Heart left ventricle (tissue), 16 donors: Measurements from ENCODE around the gene MYL2. TPM values are rescaled to one million over a fixed set of nuclear protein-coding genes. Genes with fewer than 3 reads are reported as not detected.

Experiments
- ATAC-seq, 4 donors: fragments of 200-7000 bp; cut with Tn5 transposase; one replicate each; pipeline ENCODE4 v1.9.1; 2020 to 2022; ENCODE audit warnings: moderate library complexity in 4 of 4, mild to moderate bottlenecking in 3 of 4, moderate number of reproducible peaks in 1 of 4
- DNase-seq, 5 donors: peaks; one replicate each; pipeline ENCODE4 v3.0.0-alpha.2; 2020
- H3K27ac ChIP-seq, 12 donors: fragments of 200-600 bp; sonication (generic) in 4 of 12; one replicate each; pipeline versions ENCODE4 v1.5.0 to v1.8.0; 2016 to 2022; ENCODE audit warnings: mild to moderate bottlenecking in 2 of 12
- H3K27me3 ChIP-seq, 9 donors: fragments of 200-600 bp; sonication (generic) in 2 of 9; one replicate each; pipeline versions ENCODE4 v1.5.1 to v1.8.0; 2016 to 2022; ENCODE audit warnings: mild to moderate bottlenecking in 3 of 9
- H3K36me3 ChIP-seq, 9 donors: fragments of 200-600 bp; sonication (generic) in 2 of 9; one replicate each; pipeline versions ENCODE4 v1.5.0 to v1.8.0; 2018 to 2022; ENCODE audit warnings: mild to moderate bottlenecking in 2 of 9
- H3K4me1 ChIP-seq, 12 donors: fragments of 200-600 bp; sonication (generic) in 4 of 12; one replicate each; pipeline versions ENCODE4 v1.5.0 to v1.8.0; 2016 to 2022; ENCODE audit warnings: mild to moderate bottlenecking in 3 of 12
- H3K4me3 ChIP-seq, 12 donors: fragments of 200-600 bp; sonication (generic) in 4 of 12; one replicate each; pipeline versions ENCODE4 v1.5.0 to v1.8.0; 2017 to 2022; ENCODE audit warnings: mild to moderate bottlenecking in 9 of 12, moderate library complexity in 4 of 12
- H3K9me3 ChIP-seq, 12 donors: fragments of 200-600 bp; sonication (generic) in 4 of 12; one replicate each; pipeline versions ENCODE4 v1.5.0 to v1.8.0; 2016 to 2022; ENCODE audit warnings: mild to moderate bottlenecking in 1 of 12
- POLR2A ChIP-seq, 2 donors: fragments of 450-650 bp; IDR thresholded peaks; one replicate each; pipeline ENCODE4 v1.6.1; 2017; ENCODE audit warnings: antibody characterized with exemption in 2 of 2, mild to moderate bottlenecking in 2 of 2, moderate library complexity in 2 of 2
- WGBS, 4 donors: extraction: QIAGEN DNeasy Blood & Tissue Kit in 2 of 4; methylation state at CpG; one replicate each; pipeline versions ENCODE4 v1.1.5 to v1.1.7; 2013 to 2018; 5-methylcytosine and 5-hydroxymethylcytosine counted together
- intact Hi-C, 10 donors: fragments of 100-400 bp; cut with DNase I; formaldehyde crosslinking; loops; one replicate each; pipeline versions ENCODE4 v1.11.1 to v1.14.2; 2022
- polyA plus RNA-seq, 2 donors: library from polyadenylated mRNA; stranded (reverse); fragments of 200-250 nt; gene quantifications; one replicate each; pipeline ENCODE4 v1.2.3, GENCODE V29; 2013
- total RNA-seq, 9 donors: library from RNA; depleted of rRNA in 2 of 9; stranded (reverse); fragments of >200 nt in 2 of 9; fragmentation: NEBNext Ultra II Directional in 3 of 9; extraction: Animal tissue kit (Norgen Biotek cat#: 25700) in 3 of 9; gene quantifications; one replicate each; pipeline versions ENCODE4 v1.1.0 to v1.2.4, GENCODE V29; 2016 to 2023
- TF ChIP-seq, protein P1 (sequence below), 12 donors: fragments of 200-600 bp; sonication (generic) in 4 of 12; IDR thresholded peaks; one replicate each; pipeline versions ENCODE4 v1.5.0 to v1.8.0; 2018 to 2022; ENCODE audit warnings: antibody characterized with exemption in 12 of 12, mild to moderate bottlenecking in 5 of 12
- donor health status: ischemic (EF 13 %, LVEDD 7.1; RV severe dilation, severe dysfunction).
- donor health status: healthy with polysubstance abuse.
- donor health status: DM: no; HTN: yes; CAD: no.
- donor health status: DM: no; HTN: no; CAD: no.
- donor health status: ischemic (EF 25% LVEDD 6.9; RV normal size, moderate dysfunction).
- donor health status: ischemic (EF 25% LVEDD 5.7; RV mildly dilated, moderate dysfunction).
- donor health status: healthy.
- donor health status: DM: yes; HTN: yes; CAD: no.
- donor health status: ischemic (EF 35%, LVEDD 5.7; RV mildly dilated, moderate dysfunction).
- donor health status: nonischemic (EF 11% LVEDD 7.7; RV severe dilation, severe dysfunction).
- donor health status: DM: yes; HTN: yes; CAD: no.
- donor health status: PGD.
- donor health status: ischemic (EF 29% LVEDD 5.4; RV normal size, mild dysfunction).
- donor health status: nonischemic (EF 23%, LVEDD 6.1; RV moderate dilation, normal function).

The MYL2 gene
- total and polyA plus RNA-seq, 11 donors, result 9,599 to 55,783 (median 25,284) TPM

DNA sequence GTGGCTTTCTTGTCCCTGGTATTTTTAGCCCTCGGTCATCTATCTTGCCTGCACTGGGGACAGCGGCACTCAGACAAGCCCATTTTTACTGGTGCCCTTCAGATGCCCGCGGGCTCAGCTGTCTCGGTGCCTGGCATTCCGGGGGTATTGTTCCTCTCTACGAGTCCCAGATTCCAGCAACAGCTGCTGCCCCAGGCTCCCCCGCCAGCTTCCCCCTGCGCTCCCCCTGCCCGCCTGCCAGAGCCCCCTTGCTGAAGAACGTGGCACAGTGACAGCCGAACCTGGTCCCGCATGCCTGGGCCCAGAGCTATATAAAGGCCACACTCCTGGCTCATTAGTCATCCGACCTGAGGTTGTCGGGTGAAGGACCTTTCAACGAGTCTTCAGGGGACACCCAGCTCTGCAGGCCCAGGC is 10.9 kb upstream of the MYL2 start:
- Histone ChIP-seq H3K27ac (peak overlapping the region; percentile 56 to 95 (median 86)), H3K4me3 (no peak overlapping the region), H3K27me3 (peaks cover 0 to 10% (median 2%) of the 10 kb centered on the region in 9 donors), H3K9me3 (no peaks in the 10 kb centered on the region), H3K36me3 (no peaks in the 10 kb centered on the region), H3K4me1 (peaks cover 0 to 33% (median 6%) of the 10 kb centered on the region in 12 donors)
- ATAC-seq (peak; percentile 82 to 92 (median 86)), DNase-seq (peak; percentile 85 to 93 (median 87))
- no peak for TF ChIP-seq POLR2A (IDR thresholded peaks at IDR 0.05)
- TF ChIP-seq, protein P1, sequence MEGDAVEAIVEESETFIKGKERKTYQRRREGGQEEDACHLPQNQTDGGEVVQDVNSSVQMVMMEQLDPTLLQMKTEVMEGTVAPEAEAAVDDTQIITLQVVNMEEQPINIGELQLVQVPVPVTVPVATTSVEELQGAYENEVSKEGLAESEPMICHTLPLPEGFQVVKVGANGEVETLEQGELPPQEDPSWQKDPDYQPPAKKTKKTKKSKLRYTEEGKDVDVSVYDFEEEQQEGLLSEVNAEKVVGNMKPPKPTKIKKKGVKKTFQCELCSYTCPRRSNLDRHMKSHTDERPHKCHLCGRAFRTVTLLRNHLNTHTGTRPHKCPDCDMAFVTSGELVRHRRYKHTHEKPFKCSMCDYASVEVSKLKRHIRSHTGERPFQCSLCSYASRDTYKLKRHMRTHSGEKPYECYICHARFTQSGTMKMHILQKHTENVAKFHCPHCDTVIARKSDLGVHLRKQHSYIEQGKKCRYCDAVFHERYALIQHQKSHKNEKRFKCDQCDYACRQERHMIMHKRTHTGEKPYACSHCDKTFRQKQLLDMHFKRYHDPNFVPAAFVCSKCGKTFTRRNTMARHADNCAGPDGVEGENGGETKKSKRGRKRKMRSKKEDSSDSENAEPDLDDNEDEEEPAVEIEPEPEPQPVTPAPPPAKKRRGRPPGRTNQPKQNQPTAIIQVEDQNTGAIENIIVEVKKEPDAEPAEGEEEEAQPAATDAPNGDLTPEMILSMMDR (IDR thresholded peaks at IDR 0.05), result no peak
- WGBS, 4 donors, result 22 to 56% (median 30%) methylated on average over 10 to 16 of the region's 16 CpGs
- intact Hi-C loops, result loop anchor here in 2 of 10 donors (10.0 kb wide), 2 partner anchors 63 to 243 kb away; no protein-coding TSS in a partner anchor

DNA sequence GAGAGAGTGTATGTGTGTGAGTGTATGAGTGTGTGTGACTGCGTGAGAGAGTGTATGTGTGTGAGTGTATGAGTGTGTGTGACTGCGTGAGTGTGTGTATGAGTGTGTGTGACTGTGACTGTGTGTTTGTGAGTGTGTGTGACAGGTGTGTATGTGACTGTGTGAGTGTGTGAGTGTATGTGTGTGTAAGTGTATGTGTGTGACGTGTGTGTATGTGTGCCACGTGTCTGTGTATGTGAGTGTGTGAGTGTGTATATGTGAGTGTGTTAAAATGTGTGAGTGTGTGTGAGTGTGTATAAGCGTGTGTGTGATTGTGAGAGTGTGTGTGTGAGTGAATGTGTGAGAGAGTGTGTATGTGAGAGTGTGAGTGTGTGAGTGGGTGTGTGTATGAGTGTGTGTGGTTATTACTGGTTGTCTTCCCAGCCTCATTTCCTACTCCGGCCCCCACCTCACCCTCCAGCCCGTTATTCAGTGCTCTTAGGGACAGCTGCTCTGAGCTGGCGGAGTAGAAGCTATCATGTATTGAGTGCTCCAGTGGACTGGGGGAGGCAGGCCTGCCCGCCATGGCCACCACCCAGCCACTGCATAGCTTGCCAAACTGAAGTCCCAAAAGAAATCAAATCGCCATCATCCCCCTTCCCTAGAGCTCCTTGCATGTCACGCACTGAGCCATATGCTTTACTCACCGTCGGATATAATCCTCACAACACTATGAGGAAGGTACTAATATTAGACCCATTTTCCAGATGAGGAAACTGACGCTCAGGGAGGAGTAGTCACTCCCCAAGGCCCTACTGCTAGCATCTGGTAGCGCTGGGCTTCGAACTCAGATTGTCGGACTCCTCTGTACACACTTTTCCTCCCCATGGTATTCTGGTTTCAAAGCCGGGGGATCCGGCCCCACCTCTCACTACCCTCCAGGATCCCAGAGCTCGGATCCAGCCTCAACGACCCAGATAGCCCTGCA is 10.3 kb upstream of the MYL2 start:
- intact Hi-C loops, result loop anchor here in 2 of 10 donors (10.0 kb wide), 2 partner anchors 64 to 244 kb away; no protein-coding TSS in a partner anchor
- ATAC-seq, result no peak
- 58 to 68% (median 61%) methylated on average over 21 of the region's 21 CpGs for WGBS, 4 donors
- Histone ChIP-seq H3K9me3 (no peaks in the 10 kb centered on the region), H3K4me1 (peaks cover 0 to 40% (median 6%) of the 10 kb centered on the region in 12 donors), H3K27me3 (peaks cover 0 to 6% (median 0%) of the 10 kb centered on the region in 9 donors), H3K27ac (peak overlapping the region; percentile 56 to 95 (median 86)), H3K36me3 (no peaks in the 10 kb centered on the region), H3K4me3 (no peak overlapping the region)
- DNase-seq, result no peak
- TF ChIP-seq, protein P1 (IDR thresholded peaks at IDR 0.05), result no peak
- no peak for TF ChIP-seq POLR2A (IDR thresholded peaks at IDR 0.05)

DNA sequence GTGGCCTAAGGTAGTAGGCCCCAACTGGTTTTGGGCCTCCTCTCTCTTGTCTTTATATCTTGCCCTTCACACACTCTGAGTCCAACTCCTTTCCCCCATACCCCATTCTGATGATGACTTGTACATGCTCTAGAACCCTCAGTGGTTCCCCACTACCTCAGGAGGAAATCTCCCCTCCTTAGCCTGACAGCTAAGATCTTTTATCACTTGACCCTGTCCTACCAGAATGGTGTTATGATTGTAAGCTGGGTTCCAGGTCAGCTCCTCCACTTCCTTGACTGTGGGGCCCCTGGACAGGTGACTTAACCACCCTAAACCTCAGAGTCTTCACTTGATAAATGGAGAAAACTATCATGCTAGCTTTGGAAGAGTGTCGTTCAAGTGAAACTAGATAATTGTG is 9.4 kb upstream of the MYL2 start:
- 61 to 85% (median 74%) methylated on average over 1 of the region's 1 CpG for WGBS, 4 donors
- Histone ChIP-seq H3K27ac (peak overlapping the region in 11 of 12 donors; percentile 32 to 95 (median 86)), H3K27me3 (peaks cover 0 to 6% (median 0%) of the 10 kb centered on the region in 9 donors), H3K4me3 (no peak overlapping the region), H3K4me1 (peaks cover 0 to 40% (median 6%) of the 10 kb centered on the region in 12 donors), H3K9me3 (no peaks in the 10 kb centered on the region), H3K36me3 (no peaks in the 10 kb centered on the region)
- ATAC-seq (no peak), DNase-seq (no peak)
- TF ChIP-seq POLR2A (IDR thresholded peaks at IDR 0.05), result no peak
- TF ChIP-seq, protein P1 (IDR thresholded peaks at IDR 0.05), result no peak
- intact Hi-C loops, result loop anchor here in 2 of 10 donors (10.0 kb wide), 2 partner anchors 65 to 245 kb away; no protein-coding TSS in a partner anchor

DNA sequence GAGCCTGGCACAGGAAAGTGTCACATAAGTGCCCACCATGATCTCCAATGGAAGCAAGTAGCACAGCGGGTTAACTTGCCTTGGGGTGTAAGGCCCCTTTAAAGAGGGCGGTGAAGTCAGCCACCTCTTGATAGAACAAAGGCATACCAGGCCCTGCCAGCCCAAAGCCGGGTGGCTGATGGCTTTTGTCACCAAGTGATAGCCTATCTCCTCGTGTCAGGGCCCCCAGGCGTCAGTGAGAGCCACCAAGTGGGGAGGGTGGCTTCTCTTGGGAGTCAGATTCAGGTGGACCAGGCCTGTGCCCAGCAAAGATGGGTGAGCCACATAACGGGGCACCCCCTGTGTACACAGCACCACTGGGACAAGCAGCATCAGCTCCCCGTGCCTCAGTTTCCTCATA is 8.3 kb upstream of the MYL2 start:
- 25 to 37% (median 33%) methylated on average over 4 to 7 of the region's 7 CpGs for WGBS, 4 donors
- ATAC-seq (peak; percentile 71 to 81 (median 78)), DNase-seq (peak; percentile 82 to 92 (median 84))
- H3K36me3 ChIP-seq, result no peaks in the 10 kb centered on the region
- no peak for TF ChIP-seq POLR2A (IDR thresholded peaks at IDR 0.05)
- TF ChIP-seq, protein P1 (IDR thresholded peaks at IDR 0.05), result no peak
- peaks cover 0 to 6% (median 0%) of the 10 kb centered on the region in 9 donors for H3K27me3 ChIP-seq
- peak overlapping the region; percentile 51 to 95 (median 86) for H3K27ac ChIP-seq
- H3K4me1 ChIP-seq, result peaks cover 0 to 35% (median 5%) of the 10 kb centered on the region in 12 donors
- peak overlapping the region in 3 of 12 donors; percentile 11 to 21 (median 16) for H3K4me3 ChIP-seq
- intact Hi-C loops, result no loop called here
- H3K9me3 ChIP-seq, result no peaks in the 10 kb centered on the region
